Testis (tissue), 3 donors: Measurements from ENCODE around the gene MFF. TPM values are rescaled to one million over a fixed set of nuclear protein-coding genes. Genes with fewer than 3 reads are reported as not detected.
"Not testable (repeated sequence)": the region's sequence is repeated elsewhere in the genome, so short reads cannot be mapped to it uniquely, and the experiment has no call there.

Experiments
- DNase-seq: peaks from one replicate; pipeline ENCODE4 v3.0.0-alpha.2; 2019
- H3K27ac ChIP-seq, 2 donors: fragments of 200-600 bp; sonication (generic); one replicate each; pipeline ENCODE4 v1.5.1; 2019
- H3K27me3 ChIP-seq: fragments of 200-600 bp; sonication (generic); one replicate; pipeline ENCODE4 v1.5.1; 2019
- H3K36me3 ChIP-seq: fragments of 200-600 bp; sonication (generic); one replicate; pipeline ENCODE4 v1.5.1; 2017; ENCODE audit warnings: low read depth; ENCODE audit errors: missing control alignments
- H3K4me1 ChIP-seq: fragments of 200-600 bp; sonication (generic); one replicate; pipeline ENCODE4 v1.5.1; 2019
- H3K4me3 ChIP-seq, 2 donors: fragments of 200-600 bp; sonication (generic); one replicate each; pipeline ENCODE4 v1.5.1; 2017 to 2019
- H3K9me3 ChIP-seq: fragments of 200-600 bp; sonication (generic); one replicate; pipeline ENCODE4 v1.5.1; 2017
- POLR2A ChIP-seq: fragments of 450-650 bp; IDR thresholded peaks from one replicate; pipeline ENCODE4 v1.6.1; 2017; ENCODE audit warnings: antibody characterized with exemption, mild to moderate bottlenecking, moderate library complexity
- WGBS, 2 donors: methylation state at CpG; one replicate each; pipeline ENCODE4 v1.1.5; 2018; 5-methylcytosine and 5-hydroxymethylcytosine counted together
- intact Hi-C: fragments of 100-400 bp; cut with DNase I; formaldehyde crosslinking; loops from one replicate; pipeline ENCODE4 v1.15.1; 2023; ENCODE audit warnings: low total_unique reads
- polyA plus RNA-seq: library from polyadenylated mRNA; stranded (reverse); fragments of 350-450 nt; fragmentation: Illumina TruSeq; extraction: RNeasy Lipid Tissue Mini Kit (QIAGEN cat#74804); gene quantifications from one replicate; pipeline ENCODE4 v1.2.3, GENCODE V29; 2014; ENCODE audit warnings: low read depth, low replicate concordance; ENCODE audit not compliant: insufficient read depth
- total RNA-seq, 2 donors: library from RNA; depleted of rRNA; stranded (reverse); fragments of >200 nt; gene quantifications; one replicate each; pipeline ENCODE4 v1.2.3, GENCODE V29; 2016
- TF ChIP-seq, protein P1 (sequence below), 3 experiments: fragments of 450-650 bp in 2 of 3; fragments of 200-600 bp in 1 of 3; sonication (generic) in 1 of 3; IDR thresholded peaks; one replicate each; pipeline ENCODE4 v1.5.1; 2016 to 2019; ENCODE audit warnings: antibody characterized with exemption in 3 of 3, mild to moderate bottlenecking in 2 of 3, moderate library complexity in 1 of 3

MFF gene
- total and polyA plus RNA-seq, 3 donors from 2014 or later: 318 to 457 (median 368) TPM

DNA sequence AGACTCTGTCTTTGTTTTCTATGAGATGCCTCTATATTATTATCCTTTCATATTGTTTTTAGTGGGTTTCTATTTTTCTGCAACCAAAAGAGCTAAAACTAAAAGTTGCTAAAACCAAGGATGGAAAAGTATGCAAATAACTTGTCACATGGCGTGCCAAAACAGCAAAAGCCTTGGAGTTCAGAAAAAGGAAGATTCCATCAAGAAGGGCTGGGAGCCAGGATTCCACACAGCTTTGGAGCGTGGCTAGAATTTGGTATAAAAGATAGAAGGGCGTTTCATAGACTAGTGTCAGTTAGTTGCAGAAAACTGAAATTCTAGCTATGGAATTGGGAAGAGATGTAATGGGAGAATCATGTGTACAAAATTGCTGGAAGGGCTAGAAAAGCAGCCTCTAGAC lies 58.6 kb downstream of the MFF start:
- Histone ChIP-seq H3K36me3 (no peaks in the 10 kb centered on the region), H3K27me3 (no peaks in the 10 kb centered on the region), H3K4me3 (no peak overlapping the region), H3K4me1 (peaks cover 10% of the 10 kb centered on the region), H3K27ac (no peak overlapping the region), H3K9me3 (no peaks in the 10 kb centered on the region)
- intact Hi-C loops: no loop called here
- TF ChIP-seq POLR2A: no peak
- TF ChIP-seq, protein P1, sequence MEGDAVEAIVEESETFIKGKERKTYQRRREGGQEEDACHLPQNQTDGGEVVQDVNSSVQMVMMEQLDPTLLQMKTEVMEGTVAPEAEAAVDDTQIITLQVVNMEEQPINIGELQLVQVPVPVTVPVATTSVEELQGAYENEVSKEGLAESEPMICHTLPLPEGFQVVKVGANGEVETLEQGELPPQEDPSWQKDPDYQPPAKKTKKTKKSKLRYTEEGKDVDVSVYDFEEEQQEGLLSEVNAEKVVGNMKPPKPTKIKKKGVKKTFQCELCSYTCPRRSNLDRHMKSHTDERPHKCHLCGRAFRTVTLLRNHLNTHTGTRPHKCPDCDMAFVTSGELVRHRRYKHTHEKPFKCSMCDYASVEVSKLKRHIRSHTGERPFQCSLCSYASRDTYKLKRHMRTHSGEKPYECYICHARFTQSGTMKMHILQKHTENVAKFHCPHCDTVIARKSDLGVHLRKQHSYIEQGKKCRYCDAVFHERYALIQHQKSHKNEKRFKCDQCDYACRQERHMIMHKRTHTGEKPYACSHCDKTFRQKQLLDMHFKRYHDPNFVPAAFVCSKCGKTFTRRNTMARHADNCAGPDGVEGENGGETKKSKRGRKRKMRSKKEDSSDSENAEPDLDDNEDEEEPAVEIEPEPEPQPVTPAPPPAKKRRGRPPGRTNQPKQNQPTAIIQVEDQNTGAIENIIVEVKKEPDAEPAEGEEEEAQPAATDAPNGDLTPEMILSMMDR (IDR thresholded peaks at IDR 0.05): no peak
- WGBS, 2 donors: 45 to 50% methylated on average over 3 of the region's 3 CpGs
- no peak for DNase-seq

DNA sequence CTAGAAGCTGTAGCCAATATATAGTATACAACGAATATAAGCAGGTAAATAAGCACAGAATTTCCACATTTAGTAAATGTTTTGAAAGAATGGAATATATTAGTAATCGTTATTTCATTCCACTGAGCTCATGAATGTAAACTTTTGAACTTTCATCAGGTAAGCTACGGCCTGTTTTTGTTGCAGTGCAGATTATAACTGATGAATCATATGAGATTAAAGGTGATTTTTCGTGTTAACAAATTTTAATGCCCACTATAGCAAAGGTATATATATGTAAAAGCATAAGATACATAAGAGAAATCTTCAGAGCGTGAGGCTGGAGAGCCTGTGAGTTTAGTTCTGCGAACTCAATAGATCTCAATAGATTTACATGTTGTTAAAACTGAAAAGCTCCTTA lies 61.6 kb downstream of the MFF start:
- no peak overlapping the region for H3K4me3 ChIP-seq
- TF ChIP-seq, protein P1 (IDR thresholded peaks at IDR 0.05): no peak
- no peak for TF ChIP-seq POLR2A
- H3K4me1 ChIP-seq: peaks cover 10% of the 10 kb centered on the region
- 83 to 85% methylated on average over 6 of the region's 6 CpGs for WGBS, 2 donors
- DNase-seq: no peak
- intact Hi-C loops: no loop called here
- no peak overlapping the region for H3K27ac ChIP-seq
- no peaks in the 10 kb centered on the region for H3K27me3 ChIP-seq
- H3K36me3 ChIP-seq: no peaks in the 10 kb centered on the region
- no peaks in the 10 kb centered on the region for H3K9me3 ChIP-seq

DNA sequence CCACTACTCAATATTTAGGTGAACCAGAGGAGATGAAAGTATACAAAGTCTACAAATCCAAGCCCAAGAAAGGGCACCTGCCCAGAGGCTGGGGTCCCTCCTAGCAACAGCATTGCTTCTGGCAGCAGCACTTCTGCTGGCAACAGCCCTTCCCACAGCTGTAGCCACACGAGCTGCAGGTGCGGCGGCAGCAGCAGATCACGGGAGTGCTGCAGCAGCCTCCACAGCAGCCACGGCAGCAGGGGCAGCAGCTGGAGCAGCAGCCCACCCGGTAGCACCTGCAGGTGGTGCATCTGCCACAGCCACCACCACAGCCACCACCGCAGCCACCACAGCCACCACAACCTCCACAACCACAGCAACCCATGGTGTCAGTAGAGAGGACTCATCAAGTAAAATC lies 62.5 kb downstream of the MFF start, which contains the start of gene SCYGR1:
SCYGR1 (minus strand) TSS at position 367 of the 400 bp plus-strand sequence; CDS start at position 367, 0 bp downstream.
- H3K4me3 ChIP-seq, DNase-seq, H3K27me3 ChIP-seq, intact Hi-C loops, H3K9me3 ChIP-seq, H3K36me3 ChIP-seq, H3K27ac ChIP-seq: not testable (repeated sequence)
- 80 to 86% methylated on average over 1 to 6 of the region's 7 CpGs for whole genome bisulfite sequencing, 2 donors
- peaks cover 10% of the 10 kb centered on the region for H3K4me1 ChIP-seq

DNA sequence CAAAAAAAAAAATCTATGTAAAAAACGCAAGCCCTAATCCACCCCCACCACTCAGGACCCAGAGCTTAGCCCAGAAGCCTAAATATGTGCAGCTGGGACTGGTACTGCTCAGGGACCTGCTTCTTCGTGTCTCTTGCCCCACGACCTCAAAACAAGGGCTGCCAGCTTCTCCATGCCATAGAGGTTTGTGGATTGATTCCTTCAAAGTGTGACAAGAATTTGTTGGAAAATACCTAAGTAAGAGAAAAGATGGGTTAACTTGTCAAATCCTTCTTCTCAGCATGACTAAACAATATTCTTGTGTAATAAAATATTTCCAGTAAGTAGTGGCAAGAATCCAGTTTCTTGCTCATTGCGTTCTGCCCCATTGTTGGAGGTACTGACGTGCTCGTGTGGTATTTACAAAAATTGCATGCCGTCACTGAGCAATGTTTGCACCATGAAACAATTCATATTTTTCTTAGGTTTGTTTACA lies 63.5 kb downstream of the MFF start:
- Histone ChIP-seq H3K27me3 (no peaks in the 10 kb centered on the region), H3K4me3 (no peak overlapping the region), H3K27ac (no peak overlapping the region), H3K9me3 (no peaks in the 10 kb centered on the region), H3K4me1 (peaks cover 8% of the 10 kb centered on the region), H3K36me3 (no peaks in the 10 kb centered on the region)
- no peak for DNase-seq
- TF ChIP-seq, protein P1 (IDR thresholded peaks at IDR 0.05): no peak
- no peak for TF ChIP-seq POLR2A
- intact Hi-C loops: no loop called here
- 76 to 92% methylated on average over 7 of the region's 7 CpGs for WGBS, 2 donors

DNA sequence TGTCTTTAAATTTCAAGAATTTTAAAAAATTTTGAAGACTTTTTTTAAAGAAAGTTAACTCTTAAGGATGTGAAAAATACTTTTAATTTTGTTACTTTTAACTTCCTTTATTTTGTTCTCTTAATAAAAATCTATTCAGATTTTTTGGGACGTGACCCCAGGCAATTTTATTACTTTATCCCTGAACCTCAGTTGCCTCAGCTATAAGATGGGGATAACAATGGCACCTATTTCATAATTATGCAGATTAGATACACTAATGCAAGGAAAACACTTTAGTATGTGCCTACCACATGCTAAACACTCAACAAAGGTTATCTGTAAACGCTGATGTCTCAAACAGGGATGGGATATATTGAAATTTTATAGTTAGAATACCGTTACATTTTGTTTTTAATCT lies 64.2 kb downstream of the MFF start:
- Histone ChIP-seq H3K36me3 (no peaks in the 10 kb centered on the region), H3K4me1 (peaks cover 7% of the 10 kb centered on the region), H3K27me3 (no peaks in the 10 kb centered on the region), H3K27ac (no peak overlapping the region), H3K9me3 (no peaks in the 10 kb centered on the region), H3K4me3 (no peak overlapping the region)
- intact Hi-C loops: no loop called here
- TF ChIP-seq, protein P1 (IDR thresholded peaks at IDR 0.05): no peak
- TF ChIP-seq POLR2A: no peak
- DNase-seq: no peak
- WGBS, 2 donors: 80 to 88% methylated on average over 3 of the region's 3 CpGs
